Erythroblast (primary cell): ENCODE results near the gene CYP2C18.

Experiments used
- GATA1 ChIP-seq: IDR thresholded peaks from 2 replicates; pipeline ENCODE4 v1.6.1; 2011; ENCODE audit warnings: low read depth, mild to moderate bottlenecking, control low read depth, low read length, moderate library complexity
- POLR2A ChIP-seq: IDR thresholded peaks from 2 replicates; pipeline ENCODE4 v1.6.1; 2011; ENCODE audit warnings: mild to moderate bottlenecking, low read length

GRCh38 chr10:94747137-94747536, 63.6 kb downstream of the CYP2C18 start:
- TF ChIP-seq POLR2A (no peak), GATA1 (no peak)
